ENCODE results near the gene ADIPOR1.

ADIPOR1 gene

GRCh38 chr1:202958544-202959275 lies 598 bp upstream of the ADIPOR1 start:
- in situ Hi-C loops (cut with HindIII; ENCODE audit: low pct_ligation_motif_present, low sequenced_read_pairs), result no loop called here
- no peak for TF ChIP-seq CTCF (IDR thresholded peaks at IDR 0.05; ENCODE audit: low read depth, low read length, missing control alignments)
- H3K27ac ChIP-seq, result peak overlapping the region; percentile 3
- H3K36me3 ChIP-seq (replicated peaks), result peaks cover 8% of the 10 kb centered on the region
- DNase-seq, result no peak
- no peaks in the 10 kb centered on the region for H3K27me3 ChIP-seq (replicated peaks)
- peak overlapping the region; percentile 63 for H3K4me3 ChIP-seq (ENCODE audit: low read depth, low read length)

GRCh38 chr1:202956969-202957368 lies 1.1 kb downstream of the ADIPOR1 start:
- DNase-seq, result no peak
- Histone ChIP-seq H3K27ac (no peak overlapping the region), H3K27me3 (replicated peaks) (no peaks in the 10 kb centered on the region), H3K4me3 (ENCODE audit: low read depth, low read length) (peak overlapping the region; percentile 63), H3K36me3 (replicated peaks) (peaks cover 3% of the 10 kb centered on the region)
- in situ Hi-C loops (cut with HindIII; ENCODE audit: low pct_ligation_motif_present, low sequenced_read_pairs), result no loop called here
- no peak for TF ChIP-seq CTCF (IDR thresholded peaks at IDR 0.05; ENCODE audit: low read depth, low read length, missing control alignments)

GRCh38 chr1:202954057-202954745 lies 3.9 kb downstream of the ADIPOR1 start:
- in situ Hi-C loops (cut with HindIII; ENCODE audit: low pct_ligation_motif_present, low sequenced_read_pairs), result no loop called here
- no peak for TF ChIP-seq CTCF (IDR thresholded peaks at IDR 0.05; ENCODE audit: low read depth, low read length, missing control alignments)
- no peak overlapping the region for H3K4me3 ChIP-seq (ENCODE audit: low read depth, low read length)
- H3K36me3 ChIP-seq (replicated peaks), result peaks cover 5% of the 10 kb centered on the region
- H3K27me3 ChIP-seq (replicated peaks), result no peaks in the 10 kb centered on the region
- no peak overlapping the region for H3K27ac ChIP-seq
- no peak for DNase-seq

- no peak for TF ChIP-seq CTCF (IDR thresholded peaks at IDR 0.05; ENCODE audit: low read depth, low read length, missing control alignments)
- Histone ChIP-seq H3K4me3 (ENCODE audit: low read depth, low read length) (no peak overlapping the region), H3K36me3 (replicated peaks) (peaks cover 10% of the 10 kb centered on the region), H3K27ac (no peak overlapping the region), H3K27me3 (replicated peaks) (no peaks in the 10 kb centered on the region)
- DNase-seq, result no peak
- in situ Hi-C loops (cut with HindIII; ENCODE audit: low pct_ligation_motif_present, low sequenced_read_pairs), result no loop called here
These were observed 4.7 kb downstream of the ADIPOR1 start for GRCh38 chr1:202953392-202953791.

GRCh38 chr1:202952818-202953217 lies 5.3 kb downstream of the ADIPOR1 start:
- DNase-seq, result peak; percentile 24
- in situ Hi-C loops (cut with HindIII; ENCODE audit: low pct_ligation_motif_present, low sequenced_read_pairs), result no loop called here
- H3K27me3 ChIP-seq (replicated peaks), result no peaks in the 10 kb centered on the region
- peaks cover 14% of the 10 kb centered on the region for H3K36me3 ChIP-seq (replicated peaks)
- TF ChIP-seq CTCF (IDR thresholded peaks at IDR 0.05; ENCODE audit: low read depth, low read length, missing control alignments), result no peak
- no peak overlapping the region for H3K27ac ChIP-seq
- no peak overlapping the region for H3K4me3 ChIP-seq (ENCODE audit: low read depth, low read length)

All from brain microvascular endothelial cell (primary cell).